GM12872 (cell line): ENCODE results near the gene CPT1C.

ENCODE experiments used
- CTCF ChIP-seq: IDR thresholded peaks from 3 replicates; pipeline ENCODE4 v1.5.1; 2011; ENCODE audit warnings: low read depth, mild to moderate bottlenecking, low read length, moderate library complexity; ENCODE audit not compliant: insufficient read depth

The CPT1C gene

GRCh38 chr19:49651029-49651819 lies 39.7 kb upstream of the CPT1C start:
- no peak for TF ChIP-seq CTCF

GRCh38 chr19:49651820-49652550 lies 38.9 kb upstream of the CPT1C start:
- no peak for TF ChIP-seq CTCF

- TF ChIP-seq CTCF: no peak
These were observed 38.1 kb upstream of the CPT1C start for GRCh38 chr19:49652551-49653465.

GRCh38 chr19:49653466-49653806 lies 37.5 kb upstream of the CPT1C start:
- no peak for TF ChIP-seq CTCF

- no peak for TF ChIP-seq CTCF
These were observed 36.3 kb upstream of the CPT1C start for GRCh38 chr19:49654581-49654980.

- TF ChIP-seq CTCF: no peak
These were observed 35.1 kb upstream of the CPT1C start for GRCh38 chr19:49655570-49656455.
